Neural progenitor cell (in vitro differentiated cells): Measurements from ENCODE around the gene CDC14A.

ENCODE experiments used
- EZH2phosphoT487 ChIP-seq: fragments of 200-600 bp; sonication (generic); IDR thresholded peaks from 2 replicates; pipeline ENCODE4 v1.6.1; 2017; ENCODE audit warnings: antibody characterized with exemption
- TF ChIP-seq, protein P1 (sequence below): fragments of 200-600 bp; sonication (generic); IDR thresholded peaks from 2 replicates; pipeline ENCODE4 v1.5.1; 2017; ENCODE audit warnings: antibody characterized with exemption, mild to moderate bottlenecking

DNA sequence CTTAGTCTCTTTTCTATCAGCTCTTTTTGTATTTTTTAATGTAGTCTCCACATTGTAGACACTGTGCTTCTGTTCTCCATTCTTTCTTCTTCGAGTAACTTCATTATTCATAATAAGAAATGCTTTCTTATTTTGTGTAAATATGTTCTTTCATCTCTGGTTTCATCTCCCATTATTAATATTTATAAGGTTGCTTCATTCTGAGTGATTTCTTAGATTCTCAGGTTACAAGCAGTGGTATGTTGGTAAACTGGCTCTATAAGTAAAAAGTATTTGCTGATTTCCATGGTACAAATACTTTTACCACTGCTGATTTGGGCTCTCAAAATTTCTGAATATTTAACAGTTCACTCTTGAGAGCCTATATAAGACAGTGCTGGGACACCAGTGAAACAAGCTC lies 81.3 kb downstream of the CDC14A start:
- TF ChIP-seq, protein P1, sequence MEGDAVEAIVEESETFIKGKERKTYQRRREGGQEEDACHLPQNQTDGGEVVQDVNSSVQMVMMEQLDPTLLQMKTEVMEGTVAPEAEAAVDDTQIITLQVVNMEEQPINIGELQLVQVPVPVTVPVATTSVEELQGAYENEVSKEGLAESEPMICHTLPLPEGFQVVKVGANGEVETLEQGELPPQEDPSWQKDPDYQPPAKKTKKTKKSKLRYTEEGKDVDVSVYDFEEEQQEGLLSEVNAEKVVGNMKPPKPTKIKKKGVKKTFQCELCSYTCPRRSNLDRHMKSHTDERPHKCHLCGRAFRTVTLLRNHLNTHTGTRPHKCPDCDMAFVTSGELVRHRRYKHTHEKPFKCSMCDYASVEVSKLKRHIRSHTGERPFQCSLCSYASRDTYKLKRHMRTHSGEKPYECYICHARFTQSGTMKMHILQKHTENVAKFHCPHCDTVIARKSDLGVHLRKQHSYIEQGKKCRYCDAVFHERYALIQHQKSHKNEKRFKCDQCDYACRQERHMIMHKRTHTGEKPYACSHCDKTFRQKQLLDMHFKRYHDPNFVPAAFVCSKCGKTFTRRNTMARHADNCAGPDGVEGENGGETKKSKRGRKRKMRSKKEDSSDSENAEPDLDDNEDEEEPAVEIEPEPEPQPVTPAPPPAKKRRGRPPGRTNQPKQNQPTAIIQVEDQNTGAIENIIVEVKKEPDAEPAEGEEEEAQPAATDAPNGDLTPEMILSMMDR = no peak
- TF ChIP-seq EZH2phosphoT487 = no peak
